ENCODE data around the gene OR4D6. TPM values are rescaled to one million over a fixed set of nuclear protein-coding genes. Genes with fewer than 3 reads are reported as not detected.

OR4D6 gene
- total RNA-seq, 1 experiment from 2014 or later: not detected

GRCh38 chr11:59475176-59475575 is 18.4 kb downstream of the OR4D6 start:
- no peak overlapping the region for H4K8ac ChIP-seq (replicated peaks; ENCODE audit: insufficient read length, low read depth, low read length)
- H3K79me2 ChIP-seq (ENCODE audit: insufficient read depth, low read length): no peaks in the 10 kb centered on the region
- H4K20me1 ChIP-seq (ENCODE audit: control insufficient read depth, insufficient read depth, insufficient read length): no peaks in the 10 kb centered on the region
- H3K4me1 ChIP-seq (ENCODE audit: insufficient read depth, low read length): no peaks in the 10 kb centered on the region
- H2BK15ac ChIP-seq (ENCODE audit: low read depth, low read length): no peak overlapping the region
- H3K23ac ChIP-seq (ENCODE audit: insufficient read length, low read depth, low read length): no peak overlapping the region
- H3K9me3 Mint-ChIP-seq: no peaks in the 10 kb centered on the region
- no CpG with 5 or more reads among the region's 9 CpGs for WGBS (ENCODE audit: extremely low coverage, insufficient read length, low lambda C conversion rate)
- H3K36me3 Mint-ChIP-seq (ENCODE audit: insufficient read depth in 1 of 3, low read depth in 3 of 3): no peaks in the 10 kb centered on the region
- no peaks in the 10 kb centered on the region for H3K4me1 Mint-ChIP-seq
- no peak overlapping the region for H3K4me3 Mint-ChIP-seq
- no peak overlapping the region for H2BK5ac ChIP-seq (ENCODE audit: insufficient read length, low read length)
- peaks cover 2% of the 10 kb centered on the region; the same call in 1 of the 2 replicates for H3K27me3 Mint-ChIP-seq (ENCODE audit: low read depth)
- no peaks in the 10 kb centered on the region for H3K79me1 ChIP-seq (ENCODE audit: insufficient read depth, low read depth, low read length, poor library complexity, severe bottlenecking)
- no peak overlapping the region for H3K56ac ChIP-seq (ENCODE audit: insufficient read length, low read depth, low read length)
- H3K9me3 ChIP-seq (ENCODE audit: control insufficient read depth, low read depth, low read length): no peaks in the 10 kb centered on the region
- H2BK12ac ChIP-seq (ENCODE audit: insufficient read length, low read depth, low read length): no peak overlapping the region
- H3K14ac ChIP-seq (ENCODE audit: insufficient read depth, low read length): no peak overlapping the region
- H3K4me2 ChIP-seq (ENCODE audit: insufficient read depth, insufficient read length, low read length): no peak overlapping the region
- no peak overlapping the region for H3T11ph ChIP-seq (ENCODE audit: low read length)
- no peaks in the 10 kb centered on the region for H3K23me2 ChIP-seq (ENCODE audit: insufficient read length, low read depth, low read length, poor library complexity, severe bottlenecking)
- H3K27ac Mint-ChIP-seq: no peak overlapping the region
- H4K91ac ChIP-seq (ENCODE audit: insufficient read length, low read depth, low read length): no peak overlapping the region
- no peak overlapping the region for H3K9ac ChIP-seq (ENCODE audit: extremely low read depth, insufficient read length, low read length)
- H2BK20ac ChIP-seq (ENCODE audit: low read depth, low read length, poor library complexity, severe bottlenecking): no peak overlapping the region
- H2AFZ ChIP-seq (ENCODE audit: low read length): no peak overlapping the region
- no peak overlapping the region for H3K27ac ChIP-seq (ENCODE audit: insufficient read length, low read depth, low read length)
- H2AK5ac ChIP-seq (ENCODE audit: insufficient read length, low read length): no peak overlapping the region
- TF ChIP-seq CTCF (conservative IDR thresholded peaks at IDR 0.05): no peak
- H3K18ac ChIP-seq (ENCODE audit: insufficient read length, low read depth, low read length): no peak overlapping the region
- H4K5ac ChIP-seq (ENCODE audit: insufficient read length, low read depth, low read length): no peak overlapping the region
- H3K27me3 ChIP-seq (ENCODE audit: insufficient read depth, low read length): no peaks in the 10 kb centered on the region
- no peak for DNase-seq
- no peak overlapping the region for H3K4ac ChIP-seq (ENCODE audit: low read depth, low read length)
- H2BK120ac ChIP-seq (ENCODE audit: low read depth, low read length, poor library complexity, severe bottlenecking): no peak overlapping the region
